Esophagus muscularis mucosa (tissue), 3 donors: ENCODE measurements around the gene ART4.

Experiments
- POLR2A ChIP-seq: fragments of 450-650 bp; IDR thresholded peaks from one replicate; pipeline ENCODE4 v1.6.1; 2017; ENCODE audit warnings: antibody characterized with exemption, moderate library complexity, mild to moderate bottlenecking, low read depth
- POLR2AphosphoS5 ChIP-seq, 2 donors: sonication (generic); formaldehyde crosslinking; IDR thresholded peaks; one replicate each; pipeline ENCODE4 v1.6.1; 2017; ENCODE audit warnings: antibody characterized with exemption in 2 of 2
- TF ChIP-seq, protein P1 (sequence below), 3 experiments: fragments of 200-600 bp in 2 of 3; fragments of 450-650 bp in 1 of 3; sonication (generic) in 2 of 3; IDR thresholded peaks; one replicate each; pipeline ENCODE4 v1.5.1; 2017 to 2019; ENCODE audit warnings: antibody characterized with exemption in 3 of 3, mild to moderate bottlenecking in 2 of 3, moderate library complexity in 1 of 3

DNA sequence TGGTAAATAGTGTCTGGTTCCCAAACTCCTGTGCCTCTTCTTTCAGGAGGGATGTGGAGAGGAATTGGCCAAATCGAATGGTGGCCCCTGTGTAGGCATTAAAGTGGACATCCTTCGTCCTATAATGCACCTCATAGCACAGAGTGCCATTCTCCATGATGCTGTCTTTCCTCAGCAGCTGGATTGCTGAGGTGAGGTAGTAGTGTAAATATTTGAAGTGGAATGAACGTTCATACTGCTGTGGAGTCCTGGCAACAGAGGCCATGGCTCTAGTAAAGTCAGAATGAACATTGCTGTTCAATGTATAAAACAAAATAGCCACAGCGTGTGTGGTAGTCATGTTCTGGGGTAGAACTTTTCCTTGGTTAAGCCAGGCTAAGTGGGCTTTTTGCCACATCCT lies 2.7 kb downstream of the ART4 start:
- TF ChIP-seq, protein P1, sequence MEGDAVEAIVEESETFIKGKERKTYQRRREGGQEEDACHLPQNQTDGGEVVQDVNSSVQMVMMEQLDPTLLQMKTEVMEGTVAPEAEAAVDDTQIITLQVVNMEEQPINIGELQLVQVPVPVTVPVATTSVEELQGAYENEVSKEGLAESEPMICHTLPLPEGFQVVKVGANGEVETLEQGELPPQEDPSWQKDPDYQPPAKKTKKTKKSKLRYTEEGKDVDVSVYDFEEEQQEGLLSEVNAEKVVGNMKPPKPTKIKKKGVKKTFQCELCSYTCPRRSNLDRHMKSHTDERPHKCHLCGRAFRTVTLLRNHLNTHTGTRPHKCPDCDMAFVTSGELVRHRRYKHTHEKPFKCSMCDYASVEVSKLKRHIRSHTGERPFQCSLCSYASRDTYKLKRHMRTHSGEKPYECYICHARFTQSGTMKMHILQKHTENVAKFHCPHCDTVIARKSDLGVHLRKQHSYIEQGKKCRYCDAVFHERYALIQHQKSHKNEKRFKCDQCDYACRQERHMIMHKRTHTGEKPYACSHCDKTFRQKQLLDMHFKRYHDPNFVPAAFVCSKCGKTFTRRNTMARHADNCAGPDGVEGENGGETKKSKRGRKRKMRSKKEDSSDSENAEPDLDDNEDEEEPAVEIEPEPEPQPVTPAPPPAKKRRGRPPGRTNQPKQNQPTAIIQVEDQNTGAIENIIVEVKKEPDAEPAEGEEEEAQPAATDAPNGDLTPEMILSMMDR (IDR thresholded peaks at IDR 0.05), result no peak
- no peak for TF ChIP-seq POLR2AphosphoS5 (IDR thresholded peaks at IDR 0.05)
- no peak for TF ChIP-seq POLR2A
